ENCODE data around the gene CDH19.

The CDH19 gene

GRCh38 chr18:66571845-66572244 is 32.0 kb downstream of the CDH19 start:
- no peak for DNase-seq (ENCODE audit: low read depth in 2 of 2, low spot score in 1 of 2)

GRCh38 chr18:66566616-66567015 is 37.3 kb downstream of the CDH19 start:
- no peak for DNase-seq (ENCODE audit: low read depth in 2 of 2, low spot score in 1 of 2)

GRCh38 chr18:66564236-66564635 is 39.7 kb downstream of the CDH19 start:
- DNase-seq (ENCODE audit: low read depth in 2 of 2, low spot score in 1 of 2), result no peak

DNA sequence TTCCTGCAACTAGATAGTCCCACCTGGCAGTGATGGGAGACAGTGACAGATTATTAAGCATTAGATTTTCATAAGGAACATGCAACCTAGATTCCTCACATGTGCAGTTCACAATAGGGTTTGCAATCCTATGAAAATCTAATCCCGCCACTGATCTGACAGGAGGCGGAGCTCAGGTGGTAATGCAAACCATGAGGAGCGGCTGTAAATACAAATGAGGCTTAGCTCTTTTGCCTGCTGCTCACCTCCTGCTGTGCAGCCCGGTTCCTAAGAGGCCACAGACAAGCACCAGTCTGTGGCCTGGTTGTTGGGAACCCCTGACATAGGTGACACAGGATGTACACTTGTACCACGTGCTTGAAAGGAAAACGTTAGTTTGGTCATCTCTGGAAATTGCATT is 41.6 kb downstream of the CDH19 start:
- no peak for DNase-seq (ENCODE audit: low read depth in 2 of 2, low spot score in 1 of 2)

GRCh38 chr18:66560094-66560493 is 43.8 kb downstream of the CDH19 start:
- no peak for DNase-seq (ENCODE audit: low read depth in 2 of 2, low spot score in 1 of 2)

DNA sequence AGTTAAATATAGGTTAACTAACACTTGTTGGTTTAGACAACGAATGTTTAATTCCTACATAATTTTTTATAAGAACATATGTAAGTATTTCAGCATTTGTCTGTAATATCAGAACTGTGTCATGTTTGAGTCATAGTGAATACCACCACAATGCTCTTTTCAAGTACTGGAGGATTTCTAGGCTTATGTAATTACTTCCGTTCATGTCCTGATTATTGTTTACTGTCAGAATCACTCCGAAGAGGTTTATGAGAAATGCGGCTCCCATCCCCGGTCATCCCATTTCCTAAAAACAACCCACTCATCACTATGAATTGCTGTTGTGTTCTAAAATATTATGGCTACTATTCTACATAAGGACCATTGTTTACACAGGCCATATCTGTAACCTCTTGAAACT is 45.1 kb downstream of the CDH19 start:
- no peak for DNase-seq (ENCODE audit: low read depth in 2 of 2, low spot score in 1 of 2)

DNA sequence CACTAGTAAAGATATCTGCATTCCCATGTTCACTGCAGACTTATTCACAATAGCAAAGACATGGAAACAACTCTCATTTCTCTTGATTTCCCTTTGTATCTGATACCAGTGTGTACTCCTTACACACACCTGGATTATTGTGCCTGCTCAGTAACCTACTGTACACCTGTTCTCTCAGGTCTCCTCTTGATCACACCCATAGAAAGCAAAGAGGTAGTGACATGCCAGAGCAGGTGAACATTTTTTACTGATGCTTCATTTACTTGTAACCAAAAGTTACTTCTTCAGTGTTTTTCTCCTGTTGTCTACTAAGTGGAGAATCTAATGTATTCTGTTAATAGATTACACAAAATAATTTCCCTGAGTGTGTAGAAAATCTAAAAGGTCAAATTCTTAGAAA is 46.8 kb downstream of the CDH19 start:
- DNase-seq (ENCODE audit: low read depth in 2 of 2, low spot score in 1 of 2), result no peak

- no peak for DNase-seq (ENCODE audit: low read depth in 2 of 2, low spot score in 1 of 2)
These were observed 48.3 kb downstream of the CDH19 start for GRCh38 chr18:66555585-66555984.

DNA sequence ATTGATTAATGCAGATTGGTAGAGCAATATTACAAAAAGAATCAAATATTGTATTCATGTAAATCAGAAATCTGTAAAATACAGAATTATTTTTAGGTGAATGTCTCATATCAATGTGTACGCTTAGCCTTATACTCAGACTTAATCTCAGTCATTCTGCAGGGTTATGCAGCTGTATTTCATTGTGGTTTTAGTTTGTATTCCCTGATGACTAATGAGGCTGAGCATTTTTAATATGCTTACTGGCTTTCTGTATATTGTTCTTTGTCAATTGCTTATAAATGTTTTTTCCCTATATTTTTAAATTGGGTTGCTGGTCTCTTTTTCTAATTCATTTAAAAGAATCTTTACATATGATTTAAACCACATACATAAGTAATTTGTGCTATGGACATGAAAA is 50.1 kb downstream of the CDH19 start:
- DNase-seq (ENCODE audit: low read depth in 2 of 2, low spot score in 1 of 2), result no peak

GRCh38 chr18:66550366-66550765 is 53.5 kb downstream of the CDH19 start:
- DNase-seq (ENCODE audit: low read depth in 2 of 2, low spot score in 1 of 2), result no peak

GRCh38 chr18:66548747-66549146 is 55.1 kb downstream of the CDH19 start:
- no peak for DNase-seq (ENCODE audit: low read depth in 2 of 2, low spot score in 1 of 2)

DNA sequence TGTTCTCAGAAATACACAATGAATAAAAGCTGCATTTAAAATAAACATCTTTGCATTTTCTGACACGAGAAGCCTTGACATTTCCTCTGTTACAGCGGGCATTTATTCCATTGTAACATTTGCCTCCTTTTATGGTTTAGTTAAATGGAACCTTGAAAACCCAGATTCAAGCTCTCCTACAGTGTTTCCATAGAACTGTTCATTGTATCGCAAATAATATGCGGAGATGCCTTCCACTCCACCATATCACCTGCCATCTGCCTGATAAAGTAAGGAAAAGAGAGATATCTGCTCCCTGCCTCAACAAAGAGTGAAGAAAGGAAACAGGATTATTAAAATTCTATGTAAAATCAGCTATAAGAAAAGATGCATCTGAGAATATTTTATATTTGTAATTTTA is 69.8 kb downstream of the CDH19 start:
- DNase-seq (ENCODE audit: low read depth in 2 of 2, low spot score in 1 of 2), result no peak

DNA sequence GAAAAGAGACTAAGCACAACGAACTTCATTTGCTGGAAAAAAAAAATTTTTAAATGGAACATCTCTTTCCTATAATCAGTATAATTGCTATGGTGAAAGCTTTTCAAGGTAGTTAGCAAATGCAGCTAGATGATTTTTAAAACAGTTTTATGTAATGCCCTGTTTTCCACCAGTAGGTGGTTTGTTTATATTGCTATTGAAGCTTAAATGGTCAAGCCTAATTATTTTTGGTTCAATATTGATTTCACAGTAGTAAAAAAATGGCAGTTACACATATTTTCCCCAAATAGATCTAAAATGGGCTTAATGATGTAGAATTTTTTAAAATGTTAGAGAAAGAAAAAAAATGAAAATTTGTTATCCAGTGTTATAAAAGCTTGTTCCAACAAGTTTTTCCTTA is 70.2 kb downstream of the CDH19 start:
- DNase-seq (ENCODE audit: low read depth in 2 of 2, low spot score in 1 of 2), result no peak

- DNase-seq (ENCODE audit: low read depth in 2 of 2, low spot score in 1 of 2), result no peak
These were observed 80.5 kb downstream of the CDH19 start for GRCh38 chr18:66523219-66523991.

DNA sequence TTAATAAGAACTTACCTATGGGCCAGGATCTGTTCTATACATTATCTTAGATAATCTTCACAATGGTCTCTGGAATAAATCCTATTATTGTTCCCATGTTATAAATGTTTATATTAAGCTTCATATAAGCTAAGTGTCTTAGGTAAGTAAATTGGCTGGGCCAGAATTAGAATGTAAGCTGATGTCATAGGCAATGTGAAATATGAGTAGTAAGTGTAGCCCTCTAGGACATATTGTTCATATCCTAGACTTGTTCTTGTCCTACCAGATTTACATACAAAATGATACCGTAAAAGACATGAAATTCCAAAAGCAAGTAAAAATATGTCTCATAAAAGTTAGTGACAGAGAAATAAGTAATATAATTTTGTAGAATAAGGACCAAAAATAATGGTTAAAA is 89.9 kb downstream of the CDH19 start:
- no peak for DNase-seq (ENCODE audit: low read depth in 2 of 2, low spot score in 1 of 2)

DNA sequence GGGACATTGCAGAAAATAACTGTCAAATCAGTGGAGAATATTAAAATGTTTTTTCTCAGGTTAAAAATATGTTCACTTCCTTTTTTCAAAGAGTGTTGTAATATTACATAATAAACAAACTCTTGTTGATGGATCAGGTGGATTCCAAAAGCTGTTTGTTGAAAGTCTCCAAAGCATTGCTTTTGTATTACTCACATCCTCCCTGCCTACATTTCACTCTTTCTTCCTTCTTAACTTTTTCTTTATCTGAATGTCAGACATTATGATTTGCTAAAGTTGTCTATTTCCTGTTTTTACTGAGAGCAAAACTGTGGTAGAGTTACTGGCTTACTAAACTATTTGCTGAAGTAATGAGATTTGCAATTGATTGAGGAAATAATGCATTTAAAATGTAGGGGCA is 92.1 kb downstream of the CDH19 start:
- DNase-seq (ENCODE audit: low read depth in 2 of 2, low spot score in 1 of 2), result no peak

- DNase-seq (ENCODE audit: low read depth in 2 of 2, low spot score in 1 of 2), result no peak
These were observed 92.6 kb downstream of the CDH19 start for GRCh38 chr18:66511289-66511688.

GRCh38 chr18:66510357-66511045 is 93.4 kb downstream of the CDH19 start:
- DNase-seq (ENCODE audit: low read depth in 2 of 2, low spot score in 1 of 2), result no peak

DNA sequence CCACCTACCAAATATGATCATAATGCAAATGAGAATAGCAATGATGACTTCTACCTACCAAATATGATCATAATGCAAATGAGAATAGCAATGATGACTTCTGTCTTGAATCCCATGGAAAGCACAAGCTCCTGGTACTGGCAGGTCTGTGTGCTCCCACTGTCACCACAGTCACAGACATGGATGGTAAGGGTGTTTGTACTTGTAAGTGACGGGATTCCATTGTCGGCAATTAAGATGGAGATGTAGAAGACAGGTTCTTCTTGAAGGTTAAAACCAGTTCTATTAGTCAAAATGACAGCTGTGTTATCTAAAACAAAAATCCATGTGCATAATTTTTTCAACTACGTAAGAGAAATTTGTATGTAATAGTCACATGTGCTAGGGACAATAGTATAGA is 95.0 kb downstream of the CDH19 start:
- no peak for DNase-seq (ENCODE audit: low read depth in 2 of 2, low spot score in 1 of 2)

DNA sequence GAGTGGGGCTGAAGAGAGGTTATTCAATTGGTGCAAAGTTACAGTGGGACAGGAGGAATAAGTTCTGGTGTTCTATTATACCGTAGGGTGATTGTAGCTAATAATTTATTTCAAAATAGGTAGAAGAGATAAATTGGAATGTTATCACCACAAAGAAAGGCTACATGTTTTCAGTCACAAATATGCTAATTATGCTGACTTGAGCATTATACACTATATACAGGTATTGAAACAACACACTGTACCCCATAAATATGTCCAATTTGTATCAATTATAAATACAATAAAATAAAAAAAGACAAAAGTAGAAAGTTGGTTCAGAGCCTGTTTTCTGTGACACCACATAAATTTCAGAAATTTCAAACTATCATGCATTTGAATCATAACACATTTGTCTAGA is 97.7 kb downstream of the CDH19 start:
- no peak for DNase-seq (ENCODE audit: low read depth in 2 of 2, low spot score in 1 of 2)

GRCh38 chr18:66497351-66497750 is 106.5 kb downstream of the CDH19 start:
- DNase-seq (ENCODE audit: low read depth in 2 of 2, low spot score in 1 of 2), result no peak

DNA sequence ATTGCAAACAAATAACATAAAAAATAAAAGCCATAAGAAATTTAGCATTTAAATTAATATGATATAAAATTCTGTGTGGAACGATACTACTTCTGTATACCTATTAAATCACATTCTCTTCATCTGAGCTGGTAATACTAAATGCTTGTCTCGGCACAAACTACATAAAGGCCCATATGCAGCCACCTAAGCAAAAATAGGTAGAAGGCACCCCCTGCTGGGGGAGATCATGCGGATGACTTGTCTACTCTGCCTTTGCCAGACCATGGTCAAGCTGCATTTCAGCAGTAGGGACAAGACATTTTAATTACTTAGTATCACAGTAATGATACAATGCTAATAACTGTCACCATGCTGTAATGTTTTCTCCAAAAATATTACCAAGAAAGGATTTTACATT is 108.0 kb downstream of the CDH19 start:
- DNase-seq (ENCODE audit: low read depth in 2 of 2, low spot score in 1 of 2), result no peak

GRCh38 chr18:66473882-66474281 is 130.0 kb downstream of the CDH19 start:
- DNase-seq (ENCODE audit: low read depth in 2 of 2, low spot score in 1 of 2), result no peak
